OCI-LY3 (cell line): ENCODE results near the gene URB1.

ENCODE experiments used
- H2AFZ ChIP-seq: fragments of 200-600, 300-600 bp; shearing (Covaris generic); 2 replicates; pipeline ENCODE4 v1.6.0; 2014; ENCODE audit warnings: antibody characterized with exemption, low read depth, low read length
- H3K27ac ChIP-seq: fragments of 200-600, 300-600 bp; sonication (generic); 2 replicates; pipeline ENCODE4 v1.5.1; 2014; ENCODE audit warnings: mild to moderate bottlenecking, low read length, moderate library complexity, mixed read lengths
- H3K27me3 ChIP-seq: fragments of 200-600, 300-600 bp; sonication (generic); 2 replicates; pipeline ENCODE4 v1.6.1; 2014; ENCODE audit warnings: low read depth, low read length, mixed read lengths
- H3K36me3 ChIP-seq: fragments of 200-600, 300-600 bp; sonication (generic); replicated peaks from 2 replicates; pipeline ENCODE3; 2014; ENCODE audit warnings: low read depth, low read length, mixed read lengths
- H3K4me1 ChIP-seq: fragments of 300-600, 200-600 bp; sonication (generic); 2 replicates; pipeline ENCODE4 v1.6.1; 2014; ENCODE audit warnings: low read length, mixed read lengths
- H3K4me2 ChIP-seq: fragments of 200-600, 300-600 bp; sonication (generic); 2 replicates; pipeline ENCODE4 v1.6.1; 2014; ENCODE audit warnings: low read length, mixed read lengths
- H3K4me3 ChIP-seq: fragments of 300-600, 200-600 bp; sonication (generic); 2 replicates; pipeline ENCODE4 v1.5.1; 2014; ENCODE audit warnings: antibody characterized with exemption, mild to moderate bottlenecking, low read length, moderate library complexity
- H3K79me2 ChIP-seq: fragments of 300-600, 200-600 bp; shearing (Covaris generic); 2 replicates; pipeline ENCODE4 v1.6.1; 2014; ENCODE audit warnings: mild to moderate bottlenecking, low read length, mixed read lengths
- H3K9ac ChIP-seq: fragments of 300-600, 200-600 bp; shearing (Covaris generic); 2 replicates; pipeline ENCODE4 v1.6.0; 2014; ENCODE audit warnings: mild to moderate bottlenecking, low read length, moderate library complexity
- H3K9me3 ChIP-seq: fragments of 200-600, 300-600 bp; shearing (Covaris generic); 2 replicates; pipeline ENCODE4 v1.6.1; 2014; ENCODE audit warnings: low read length, mixed read lengths; ENCODE audit not compliant: insufficient read depth
- H4K20me1 ChIP-seq: fragments of 200-600, 300-600 bp; sonication (generic); 2 replicates; pipeline ENCODE4 v1.6.1; 2016; ENCODE audit warnings: low read length, mixed read lengths; ENCODE audit not compliant: insufficient read depth
- CTCF ChIP-seq: fragments of 200-600, 300-600 bp; sonication (generic); IDR thresholded peaks from 2 replicates; pipeline ENCODE4 v1.5.1; 2014; ENCODE audit warnings: antibody characterized with exemption, low read length, low read depth
- EZH2phosphoT487 ChIP-seq: fragments of 200-600 bp; shearing (Covaris generic); IDR thresholded peaks from 2 replicates; pipeline ENCODE4 v1.6.1; 2018; ENCODE audit warnings: antibody characterized with exemption, mixed run types, low read depth

The URB1 gene

GRCh38 chr21:32309906-32310460, 82.8 kb downstream of the URB1 start:
- Histone ChIP-seq H3K9me3 (no peaks in the 10 kb centered on the region), H3K4me1 (no peaks in the 10 kb centered on the region), H3K36me3 (no peaks in the 10 kb centered on the region), H3K27me3 (no peaks in the 10 kb centered on the region), H2AFZ (no peak overlapping the region), H3K4me2 (no peak overlapping the region), H3K9ac (no peak overlapping the region), H3K79me2 (no peaks in the 10 kb centered on the region), H3K4me3 (no peak overlapping the region), H4K20me1 (no peaks in the 10 kb centered on the region), H3K27ac (no peak overlapping the region)
- TF ChIP-seq CTCF (no peak), EZH2phosphoT487 (no peak)

GRCh38 chr21:32308696-32309095, 84.1 kb downstream of the URB1 start:
- no peak overlapping the region for H3K4me2 ChIP-seq
- H2AFZ ChIP-seq = no peak overlapping the region
- no peaks in the 10 kb centered on the region for H4K20me1 ChIP-seq
- H3K36me3 ChIP-seq = no peaks in the 10 kb centered on the region
- H3K27ac ChIP-seq = no peak overlapping the region
- no peak overlapping the region for H3K4me3 ChIP-seq
- H3K9ac ChIP-seq = no peak overlapping the region
- H3K4me1 ChIP-seq = no peaks in the 10 kb centered on the region
- H3K79me2 ChIP-seq = no peaks in the 10 kb centered on the region
- TF ChIP-seq CTCF = no peak
- no peak for TF ChIP-seq EZH2phosphoT487
- H3K27me3 ChIP-seq = no peaks in the 10 kb centered on the region
- no peaks in the 10 kb centered on the region for H3K9me3 ChIP-seq

GRCh38 chr21:32307706-32308105, 85.1 kb downstream of the URB1 start:
- Histone ChIP-seq H3K9me3 (no peaks in the 10 kb centered on the region), H3K4me2 (no peak overlapping the region), H3K9ac (no peak overlapping the region), H3K79me2 (no peaks in the 10 kb centered on the region), H3K27ac (no peak overlapping the region), H3K27me3 (no peaks in the 10 kb centered on the region), H3K4me1 (no peaks in the 10 kb centered on the region), H2AFZ (no peak overlapping the region), H3K36me3 (no peaks in the 10 kb centered on the region), H3K4me3 (no peak overlapping the region), H4K20me1 (no peaks in the 10 kb centered on the region)
- TF ChIP-seq CTCF (no peak), EZH2phosphoT487 (no peak)

GRCh38 chr21:32306021-32306780, 86.6 kb downstream of the URB1 start:
- H3K9me3 ChIP-seq = no peaks in the 10 kb centered on the region
- H3K27ac ChIP-seq = no peak overlapping the region
- no peak overlapping the region for H3K9ac ChIP-seq
- no peak for TF ChIP-seq CTCF
- TF ChIP-seq EZH2phosphoT487 = no peak
- no peak overlapping the region for H2AFZ ChIP-seq
- no peak overlapping the region for H3K4me3 ChIP-seq
- H3K4me2 ChIP-seq = no peak overlapping the region
- H3K27me3 ChIP-seq = no peaks in the 10 kb centered on the region
- no peaks in the 10 kb centered on the region for H4K20me1 ChIP-seq
- no peaks in the 10 kb centered on the region for H3K4me1 ChIP-seq
- H3K36me3 ChIP-seq = no peaks in the 10 kb centered on the region
- no peaks in the 10 kb centered on the region for H3K79me2 ChIP-seq
